ENCODE data around the gene GNG4. TPM values are rescaled to one million over a fixed set of nuclear protein-coding genes. Genes with fewer than 3 reads are reported as not detected.

The GNG4 gene
- total RNA-seq, 1 donor = under 0.01 TPM

- Histone ChIP-seq H3K4me1 (ENCODE audit: insufficient read depth, low read length) (no peaks in the 10 kb centered on the region), H4K20me1 (ENCODE audit: insufficient read depth, low read length) (no peaks in the 10 kb centered on the region), H3K9me3 (ENCODE audit: low read depth, low read length) (no peaks in the 10 kb centered on the region), H3K4me2 (ENCODE audit: insufficient read depth, low read length) (no peak overlapping the region), H3K4me3 (ENCODE audit: insufficient read depth, low read length) (no peak overlapping the region), H3K36me3 (ENCODE audit: insufficient read depth, low read length) (no peaks in the 10 kb centered on the region), H3K27me3 (ENCODE audit: insufficient read depth, low read length) (no peaks in the 10 kb centered on the region), H3K79me2 (ENCODE audit: insufficient read depth, low read length) (no peaks in the 10 kb centered on the region), H2AFZ (ENCODE audit: low read length) (no peak overlapping the region), H3K27ac (ENCODE audit: low read depth, low read length) (no peak overlapping the region)
- DNase-seq (ENCODE audit: insufficient read length, low spot score, missing footprints) = peak; percentile 26
- TF ChIP-seq CTCF (IDR thresholded peaks at IDR 0.05; ENCODE audit: extremely low read depth, low read depth, low read length) = no peak
These were observed 83.5 kb downstream of the GNG4 start for GRCh38 chr1:235566084-235566483.

GRCh38 chr1:235563513-235564061, 86.0 kb downstream of the GNG4 start:
- DNase-seq (ENCODE audit: insufficient read length, low spot score, missing footprints) = peak; percentile 11
- no peak overlapping the region for H3K27ac ChIP-seq (ENCODE audit: low read depth, low read length)
- no peaks in the 10 kb centered on the region for H3K9me3 ChIP-seq (ENCODE audit: low read depth, low read length)
- H2AFZ ChIP-seq (ENCODE audit: low read length) = no peak overlapping the region
- no peaks in the 10 kb centered on the region for H3K36me3 ChIP-seq (ENCODE audit: insufficient read depth, low read length)
- H3K27me3 ChIP-seq (ENCODE audit: insufficient read depth, low read length) = no peaks in the 10 kb centered on the region
- no peak overlapping the region for H3K4me2 ChIP-seq (ENCODE audit: insufficient read depth, low read length)
- H4K20me1 ChIP-seq (ENCODE audit: insufficient read depth, low read length) = no peaks in the 10 kb centered on the region
- H3K4me3 ChIP-seq (ENCODE audit: insufficient read depth, low read length) = no peak overlapping the region
- no peaks in the 10 kb centered on the region for H3K4me1 ChIP-seq (ENCODE audit: insufficient read depth, low read length)
- no peak for TF ChIP-seq CTCF (IDR thresholded peaks at IDR 0.05; ENCODE audit: extremely low read depth, low read depth, low read length)
- H3K79me2 ChIP-seq (ENCODE audit: insufficient read depth, low read length) = no peaks in the 10 kb centered on the region

- Histone ChIP-seq H3K36me3 (ENCODE audit: insufficient read depth, low read length) (no peaks in the 10 kb centered on the region), H2AFZ (ENCODE audit: low read length) (no peak overlapping the region), H3K9me3 (ENCODE audit: low read depth, low read length) (no peaks in the 10 kb centered on the region), H4K20me1 (ENCODE audit: insufficient read depth, low read length) (no peaks in the 10 kb centered on the region), H3K4me3 (ENCODE audit: insufficient read depth, low read length) (no peak overlapping the region), H3K27ac (ENCODE audit: low read depth, low read length) (no peak overlapping the region), H3K79me2 (ENCODE audit: insufficient read depth, low read length) (no peaks in the 10 kb centered on the region), H3K4me1 (ENCODE audit: insufficient read depth, low read length) (no peaks in the 10 kb centered on the region), H3K4me2 (ENCODE audit: insufficient read depth, low read length) (no peak overlapping the region), H3K27me3 (ENCODE audit: insufficient read depth, low read length) (no peaks in the 10 kb centered on the region)
- no peak for TF ChIP-seq CTCF (IDR thresholded peaks at IDR 0.05; ENCODE audit: extremely low read depth, low read depth, low read length)
- DNase-seq (ENCODE audit: insufficient read length, low spot score, missing footprints) = no peak
These were observed 87.0 kb downstream of the GNG4 start for GRCh38 chr1:235562589-235562988.

- no peaks in the 10 kb centered on the region for H4K20me1 ChIP-seq (ENCODE audit: insufficient read depth, low read length)
- no peak overlapping the region for H2AFZ ChIP-seq (ENCODE audit: low read length)
- H3K4me2 ChIP-seq (ENCODE audit: insufficient read depth, low read length) = no peak overlapping the region
- H3K4me3 ChIP-seq (ENCODE audit: insufficient read depth, low read length) = no peak overlapping the region
- no peak overlapping the region for H3K27ac ChIP-seq (ENCODE audit: low read depth, low read length)
- H3K9me3 ChIP-seq (ENCODE audit: low read depth, low read length) = no peaks in the 10 kb centered on the region
- TF ChIP-seq CTCF (IDR thresholded peaks at IDR 0.05; ENCODE audit: extremely low read depth, low read depth, low read length) = no peak
- H3K79me2 ChIP-seq (ENCODE audit: insufficient read depth, low read length) = no peaks in the 10 kb centered on the region
- H3K27me3 ChIP-seq (ENCODE audit: insufficient read depth, low read length) = no peaks in the 10 kb centered on the region
- no peaks in the 10 kb centered on the region for H3K4me1 ChIP-seq (ENCODE audit: insufficient read depth, low read length)
- peak; percentile 65 for DNase-seq (ENCODE audit: insufficient read length, low spot score, missing footprints)
- no peaks in the 10 kb centered on the region for H3K36me3 ChIP-seq (ENCODE audit: insufficient read depth, low read length)
These were observed 90.9 kb downstream of the GNG4 start for GRCh38 chr1:235558621-235559169.

Measured in osteoblast (primary cell).